OCI-LY7 (cell line): ENCODE measurements around the gene STAG1. TPM values are rescaled to one million over a fixed set of nuclear protein-coding genes. Genes with fewer than 3 reads are reported as not detected.
"Not testable (repeated sequence)": the region's sequence is repeated elsewhere in the genome, so short reads cannot be mapped to it uniquely, and the experiment has no call there.

ENCODE experiments used
- BruUV-seq: library from RNA; stranded (reverse); fragments of 400-500 nt; replicated peaks from 2 replicates; lab custom pipeline; 2021; lab: Mats Ljungman, UMichigan
- CTCF ChIA-PET: fragments of 300-600 bp; sonication (Branson Sonifier 250); formaldehyde crosslinking; loops from one replicate; lab custom pipeline; 2022; ENCODE audit warnings: antibody characterized with exemption; ENCODE audit not compliant: unreplicated experiment; lab: Charles Lee
- POLR2A ChIA-PET: fragments of 300-600 bp; sonication (Branson Sonifier 250); formaldehyde crosslinking; loops from one replicate; lab custom pipeline; 2022; ENCODE audit warnings: antibody characterized with exemption; lab: Charles Lee
- DNase-seq: peaks from one replicate; pipeline ENCODE4 v3.0.0-alpha.2; 2015; ENCODE audit warnings: low spot score
- H2AFZ ChIP-seq: fragments of 200-600 bp; sonication (generic), shearing (Covaris generic); 2 replicates; pipeline ENCODE4 v1.6.1; 2014; ENCODE audit warnings: mild to moderate bottlenecking, antibody characterized with exemption, low read length, moderate library complexity
- H3K27ac ChIP-seq: fragments of 200-600 bp; sonication (generic); 2 replicates; pipeline ENCODE4 v1.5.1; 2014; ENCODE audit warnings: mixed run types, low read depth, mild to moderate bottlenecking, moderate library complexity, low read length, inconsistent platforms; ENCODE audit not compliant: poor library complexity, severe bottlenecking
- H3K36me3 ChIP-seq: fragments of 200-600 bp; sonication (generic); 2 replicates; pipeline ENCODE4 v1.6.1; 2014; ENCODE audit warnings: mild to moderate bottlenecking, antibody characterized with exemption, low read length, moderate library complexity, mixed read lengths; ENCODE audit not compliant: insufficient read depth
- H3K4me1 ChIP-seq: fragments of 200-600 bp; sonication (generic); 2 replicates; pipeline ENCODE4 v1.5.1; 2014; ENCODE audit warnings: mild to moderate bottlenecking, low read length; ENCODE audit not compliant: insufficient read depth, poor library complexity, severe bottlenecking
- H3K4me2 ChIP-seq: fragments of 200-600 bp; sonication (generic); 2 replicates; pipeline ENCODE4 v1.6.1; 2014; ENCODE audit warnings: mild to moderate bottlenecking, low read length
- H3K4me3 ChIP-seq: fragments of 200-600 bp; sonication (generic); 2 replicates; pipeline ENCODE4 v1.5.1; 2014; ENCODE audit warnings: mild to moderate bottlenecking, low read depth, low read length; ENCODE audit not compliant: poor library complexity, severe bottlenecking
- H3K79me2 ChIP-seq: fragments of 200-600 bp; sonication (generic); 2 replicates; pipeline ENCODE4 v1.6.1; 2016; ENCODE audit warnings: low read depth, mild to moderate bottlenecking, low read length, moderate library complexity, mixed read lengths; ENCODE audit not compliant: insufficient read depth
- H3K9me2 ChIP-seq: fragments of 200-600 bp; sonication (generic); 2 replicates; pipeline ENCODE4 v1.6.1; 2016; ENCODE audit warnings: mild to moderate bottlenecking, low read length, mixed read lengths; ENCODE audit not compliant: insufficient read depth
- H3K9me3 ChIP-seq: fragments of 200-600 bp; sonication (generic); 2 replicates; pipeline ENCODE4 v1.6.1; 2014; ENCODE audit warnings: mild to moderate bottlenecking, mixed run types, low read length, mixed read lengths
- H4K20me1 ChIP-seq: fragments of 200-600 bp; sonication (generic); 2 replicates; pipeline ENCODE4 v1.6.1; 2014; ENCODE audit warnings: mild to moderate bottlenecking, antibody characterized with exemption, low read length, moderate library complexity, mixed read lengths; ENCODE audit not compliant: insufficient read depth
- CTCF ChIP-seq: fragments of 200-600 bp; sonication (generic); conservative IDR thresholded peaks from 2 replicates; pipeline ENCODE4 v1.5.1; 2014; ENCODE audit warnings: mild to moderate bottlenecking, antibody characterized with exemption, low read length, moderate library complexity, mixed read lengths
- EZH2phosphoT487 ChIP-seq: fragments of 200-600 bp; sonication (generic); IDR thresholded peaks from 2 replicates; pipeline ENCODE4 v1.6.1; 2018; ENCODE audit warnings: low read depth, borderline replicate concordance, mild to moderate bottlenecking, mixed run types, antibody characterized with exemption, low read length, moderate library complexity, mixed read lengths
- intact Hi-C: fragments of 100-400 bp; cut with micrococcal nuclease; formaldehyde crosslinking; loops from one replicate; pipeline ENCODE4 v1.10.0; 2022; ENCODE audit not compliant: unreplicated experiment
- total RNA-seq, 2 experiments: library from RNA; depleted of rRNA in 1 of 2; stranded (reverse); fragments of >200 nt in 1 of 2; shearing (Covaris generic) in 1 of 2; gene quantifications; 2 replicates each; pipeline ENCODE4 v1.2.3, GENCODE V29; 2014 to 2022

The STAG1 gene
- total RNA-seq, 2 experiments from 2014 or later = 30.7 to 46.6 TPM

GRCh38 chr3:136740351-136740958 lies 11.7 kb downstream of the STAG1 start:
- no peak for DNase-seq
- Histone ChIP-seq H3K4me2 (no peak overlapping the region), H3K4me1 (peaks cover 23% of the 10 kb centered on the region), H3K9me2 (no peaks in the 10 kb centered on the region), H3K27ac (no peak overlapping the region), H3K36me3 (peaks cover 29% of the 10 kb centered on the region), H3K4me3 (no peak overlapping the region), H4K20me1 (no peaks in the 10 kb centered on the region), H3K9me3 (no peaks in the 10 kb centered on the region), H3K79me2 (peaks cover 100% of the 10 kb centered on the region), H2AFZ (no peak overlapping the region)
- ChIA-PET CTCF (no interaction called here), POLR2A (interaction anchor here (0.6 to 1.5 kb wide), 3 partner anchors 9 to 101 kb away, joined by 3 to 4 read pairs (median 4); no protein-coding TSS in a partner anchor)
- intact Hi-C loops = no loop called here
- TF ChIP-seq EZH2phosphoT487 (no peak), CTCF (no peak)
- no TSS peak for BruUV-seq

- DNase-seq, H2AFZ ChIP-seq, H3K9me3 ChIP-seq, H3K9me2 ChIP-seq, intact Hi-C loops, BruUV-seq, H3K4me2 ChIP-seq, CTCF ChIA-PET, H3K27ac ChIP-seq, H3K4me3 ChIP-seq, H4K20me1 ChIP-seq: not testable (repeated sequence)
- Histone ChIP-seq H3K79me2 (peaks cover 99% of the 10 kb centered on the region), H3K36me3 (peaks cover 29% of the 10 kb centered on the region), H3K4me1 (peaks cover 11% of the 10 kb centered on the region)
- POLR2A ChIA-PET = interaction anchor here (0.6 to 1.1 kb wide), 4 partner anchors 9 to 392 kb away, joined by 3 to 7 read pairs (median 3); no protein-coding TSS in a partner anchor
Observed at GRCh38 chr3:136736950-136737349, 15.2 kb downstream of the STAG1 start.

- Histone ChIP-seq H3K4me2 (no peak overlapping the region), H3K4me3 (no peak overlapping the region), H3K4me1 (peaks cover 26% of the 10 kb centered on the region), H4K20me1 (peaks cover 20% of the 10 kb centered on the region), H3K9me3 (no peaks in the 10 kb centered on the region), H3K36me3 (peaks cover 13% of the 10 kb centered on the region; the same call in 1 of the 2 replicates), H3K27ac (no peak overlapping the region), H3K9me2 (no peaks in the 10 kb centered on the region), H2AFZ (no peak overlapping the region), H3K79me2 (peaks cover 99% of the 10 kb centered on the region)
- intact Hi-C loops = no loop called here
- ChIA-PET CTCF (no interaction called here), POLR2A (interaction anchor here (0.8 kb wide), 1 partner anchor 14 kb away, joined by 4 read pairs; no protein-coding TSS in a partner anchor)
- BruUV-seq = no TSS peak
- no peak for TF ChIP-seq EZH2phosphoT487
- TF ChIP-seq CTCF = no peak
- DNase-seq = no peak
Observed at GRCh38 chr3:136735103-136735502, 17.1 kb downstream of the STAG1 start.
